ENCODE results near the gene UBE2D2. TPM values are rescaled to one million over a fixed set of nuclear protein-coding genes. Genes with fewer than 3 reads are reported as not detected.

The UBE2D2 gene
- total and polyA plus RNA-seq, 10 of the 15 experiments (the other 5 are each of a cell fraction or from before 2014, with no cell fraction given), result 58.6 to 245 (median 128) TPM

DNA sequence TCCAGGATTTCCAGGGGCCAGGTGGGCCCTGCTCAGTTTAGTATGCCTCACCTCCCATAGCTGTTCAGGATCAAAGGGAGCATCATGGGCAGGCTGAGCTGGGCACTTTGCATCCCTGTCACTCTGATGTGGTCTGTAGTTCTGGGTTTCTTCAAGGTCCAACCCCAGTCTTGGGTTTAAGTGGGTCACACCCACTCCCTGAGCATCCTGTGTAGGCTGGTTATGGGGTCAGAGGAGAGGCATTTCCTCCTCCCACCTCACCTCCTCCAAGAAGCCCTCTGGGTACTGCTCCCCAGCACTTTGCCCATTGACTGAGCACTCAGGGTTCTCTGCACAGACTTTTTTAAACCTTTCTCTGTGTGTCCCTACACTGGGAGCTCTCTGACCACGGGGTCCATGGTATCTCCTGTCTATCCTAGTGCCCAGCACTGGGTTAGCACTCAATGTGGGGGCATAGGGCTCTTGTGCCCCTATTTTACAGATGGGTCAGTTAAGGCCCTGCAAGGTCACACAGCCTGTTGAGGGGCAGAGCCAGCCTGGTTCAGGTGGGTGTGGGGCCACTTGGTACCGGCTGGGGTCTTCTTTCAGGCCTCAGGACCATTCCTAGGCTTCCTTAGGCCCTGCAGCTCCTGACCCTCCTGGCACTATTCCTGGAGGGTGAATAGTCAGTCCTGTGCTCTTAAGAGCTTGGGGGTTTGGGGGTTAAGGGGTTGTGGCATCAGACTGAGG lies 106.0 kb downstream of the UBE2D2 start:
- RAD21 ChIA-PET (ENCODE audit: unreplicated experiment), result interaction anchor here (0.7 to 14.6 kb wide), 9 partner anchors 8 to 245 kb away, joined by 3 to 186 read pairs (median 3); partner anchors contain the start of gene CXXC5
- peak overlapping the region; percentile 93 for H3K9ac ChIP-seq (ENCODE audit: control insufficient read depth, insufficient read depth, low read length)
- H3K36me3 ChIP-seq (ENCODE audit: control insufficient read depth in 2 of 2, insufficient read depth in 2 of 2, low read length in 1 of 2), result peaks cover 3 to 16% of the 10 kb centered on the region in 2 experiments; a peak in 2 of 4 replicates
- peak overlapping the region; percentile 99 for H3K27ac ChIP-seq (ENCODE audit: control insufficient read depth, insufficient read depth)
- no peak overlapping the region for H2AFZ ChIP-seq (ENCODE audit: control insufficient read depth, low read depth, low read length)
- intact Hi-C loops (cut with micrococcal nuclease; ENCODE audit: unreplicated experiment), result no loop called here
- peak overlapping the region; percentile 92 for H3K4me2 ChIP-seq (ENCODE audit: control insufficient read depth, insufficient read depth)
- CTCF ChIA-PET, result interaction anchor here (0.8 to 13.8 kb wide), 10 partner anchors 8 to 104 kb away, joined by 3 to 186 read pairs (median 4); no protein-coding TSS in a partner anchor
- no peaks in the 10 kb centered on the region for H3K9me3 ChIP-seq (replicated peaks; ENCODE audit: control insufficient read depth, insufficient read depth, low read length)
- no TSS peak for BruUV-seq (replicated peaks)
- peaks cover 98% of the 10 kb centered on the region for H3K79me2 ChIP-seq (ENCODE audit: control insufficient read depth, insufficient read depth, low read length)
- in situ Hi-C loops (cut with MboI), result no loop called here
- ATAC-seq (peak; percentile 0; the same call in 1 of the 3 replicates), FAIRE-seq (no peak), DNase-seq (ENCODE audit: low read depth, low spot score) (no peak)
- POLR2A ChIA-PET, result interaction anchor here (0.6 to 16.9 kb wide), 8 partner anchors 9 to 115 kb away, joined by 3 to 163 read pairs (median 10); partner anchors contain the start of gene CXXC5
- H3K27me3 ChIP-seq (replicated peaks in 1 of 2; ENCODE audit: control insufficient read depth in 2 of 2, insufficient read depth in 2 of 2, low read length in 1 of 2), result no peaks in the 10 kb centered on the region
- no peak for TF ChIP-seq SIN3A (IDR thresholded peaks at IDR 0.05; ENCODE audit: low read depth, low read length)
- TF ChIP-seq, protein P1, sequence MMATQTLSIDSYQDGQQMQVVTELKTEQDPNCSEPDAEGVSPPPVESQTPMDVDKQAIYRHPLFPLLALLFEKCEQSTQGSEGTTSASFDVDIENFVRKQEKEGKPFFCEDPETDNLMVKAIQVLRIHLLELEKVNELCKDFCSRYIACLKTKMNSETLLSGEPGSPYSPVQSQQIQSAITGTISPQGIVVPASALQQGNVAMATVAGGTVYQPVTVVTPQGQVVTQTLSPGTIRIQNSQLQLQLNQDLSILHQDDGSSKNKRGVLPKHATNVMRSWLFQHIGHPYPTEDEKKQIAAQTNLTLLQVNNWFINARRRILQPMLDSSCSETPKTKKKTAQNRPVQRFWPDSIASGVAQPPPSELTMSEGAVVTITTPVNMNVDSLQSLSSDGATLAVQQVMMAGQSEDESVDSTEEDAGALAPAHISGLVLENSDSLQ (IDR thresholded peaks at IDR 0.05), result peak; percentile 83
- H4K20me1 ChIP-seq (ENCODE audit: control insufficient read depth, insufficient read depth), result peaks cover 4% of the 10 kb centered on the region; the same call in 1 of the 2 replicates
- peaks cover 78% of the 10 kb centered on the region for H3K4me1 ChIP-seq (ENCODE audit: control insufficient read depth, insufficient read depth, low read length)
- WGBS (ENCODE audit: insufficient coverage, insufficient replicate concordance, low lambda C conversion rate, missing lambda C conversion rate), result 35% methylated on average over 2 of the region's 2 CpGs
- SMC1A ChIA-PET (ENCODE audit: uncharacterized antibody, unreplicated experiment), result interaction anchor here (0.9 to 13.6 kb wide), 7 partner anchors 7 to 101 kb away, joined by 3 to 151 read pairs (median 9); partner anchors contain the start of gene CXXC5
- H3K4me3 ChIP-seq, result peak overlapping the region; percentile 84; the same call in 1 of the 2 replicates

DNA sequence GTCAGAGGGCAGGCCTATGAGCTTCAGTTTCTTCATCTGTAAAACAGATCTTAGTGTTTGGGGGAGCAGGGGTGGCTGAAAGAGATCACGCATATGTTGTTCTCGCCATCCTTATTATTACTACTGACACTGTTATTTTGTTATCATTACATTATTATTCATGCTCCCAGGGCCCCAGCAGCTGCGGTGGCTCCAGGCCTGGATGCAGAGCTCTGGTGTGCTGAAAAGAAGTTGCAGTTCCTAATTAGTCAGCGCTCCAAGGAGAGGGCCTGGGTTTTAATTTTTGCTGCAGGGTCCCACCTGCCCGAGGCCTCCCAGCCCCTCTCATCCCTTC lies 106.6 kb downstream of the UBE2D2 start:
- Histone ChIP-seq H2AFZ (ENCODE audit: control insufficient read depth, low read depth, low read length) (no peak overlapping the region), H3K4me1 (ENCODE audit: control insufficient read depth, insufficient read depth, low read length) (peaks cover 76% of the 10 kb centered on the region), H3K27me3 (replicated peaks in 1 of 2; ENCODE audit: control insufficient read depth in 2 of 2, insufficient read depth in 2 of 2, low read length in 1 of 2) (no peaks in the 10 kb centered on the region), H3K4me2 (ENCODE audit: control insufficient read depth, insufficient read depth) (peak overlapping the region; percentile 92), H3K4me3 (peak overlapping the region; percentile 84; the same call in 1 of the 2 replicates), H3K36me3 (ENCODE audit: control insufficient read depth in 2 of 2, insufficient read depth in 2 of 2, low read length in 1 of 2) (peaks cover 3 to 17% of the 10 kb centered on the region in 2 experiments; a peak in 2 of 4 replicates), H3K27ac (ENCODE audit: control insufficient read depth, insufficient read depth) (peak overlapping the region; percentile 99), H3K9ac (ENCODE audit: control insufficient read depth, insufficient read depth, low read length) (peak overlapping the region; percentile 93), H4K20me1 (ENCODE audit: control insufficient read depth, insufficient read depth) (peaks cover 4% of the 10 kb centered on the region; the same call in 1 of the 2 replicates), H3K79me2 (ENCODE audit: control insufficient read depth, insufficient read depth, low read length) (peaks cover 98% of the 10 kb centered on the region), H3K9me3 (replicated peaks; ENCODE audit: control insufficient read depth, insufficient read depth, low read length) (no peaks in the 10 kb centered on the region)
- DNase-seq (ENCODE audit: low read depth, low spot score) (no peak), FAIRE-seq (no peak), ATAC-seq (no peak)
- TF ChIP-seq NBN (IDR thresholded peaks at IDR 0.05) (peak; percentile 26; the same call in 1 of the 2 replicates), NR2F1 (conservative IDR thresholded peaks at IDR 0.05) (peak; percentile 17; the same call in 1 of the 2 replicates), CHD2 (IDR thresholded peaks at IDR 0.05; ENCODE audit: borderline replicate concordance, low read depth, low read length) (0 out of 2 replicates have a peak, but pooled peaks have one; percentile 21), MEF2B (IDR thresholded peaks at IDR 0.05; ENCODE audit: partially characterized antibody, poor library complexity, severe bottlenecking) (peak; percentile 5), TCF12 (IDR thresholded peaks at IDR 0.05; ENCODE audit: low read depth, low read length) (0 out of 2 replicates have a peak, but pooled peaks have one; percentile 37), ZNF622 (IDR thresholded peaks at IDR 0.05) (no peak), ZNF274 (IDR thresholded peaks at IDR 0.05; ENCODE audit: insufficient read depth, insufficient read length) (no peak), TCF3 (IDR thresholded peaks at IDR 0.05; ENCODE audit: borderline replicate concordance, insufficient read depth, low read depth, low read length) (0 out of 2 replicates have a peak, but pooled peaks have one; percentile 36)
- TF ChIP-seq, protein P2, sequence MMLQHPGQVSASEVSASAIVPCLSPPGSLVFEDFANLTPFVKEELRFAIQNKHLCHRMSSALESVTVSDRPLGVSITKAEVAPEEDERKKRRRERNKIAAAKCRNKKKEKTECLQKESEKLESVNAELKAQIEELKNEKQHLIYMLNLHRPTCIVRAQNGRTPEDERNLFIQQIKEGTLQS (IDR thresholded peaks at IDR 0.05; ENCODE audit: borderline replicate concordance, extremely low read depth, low read depth, low read length), result 0 out of 2 replicates have a peak, but pooled peaks have one; percentile 4
- ChIA-PET POLR2A (interaction anchor here (1.2 to 16.9 kb wide), 6 partner anchors 9 to 78 kb away, joined by 4 to 163 read pairs (median 17); partner anchors contain the start of gene CXXC5), CTCF (interaction anchor here (1.0 to 13.8 kb wide), 7 partner anchors 9 to 105 kb away, joined by 3 to 186 read pairs (median 6); no protein-coding TSS in a partner anchor), SMC1A (ENCODE audit: uncharacterized antibody, unreplicated experiment) (interaction anchor here (0.9 to 13.6 kb wide), 7 partner anchors 8 to 102 kb away, joined by 3 to 151 read pairs (median 9); partner anchors contain the start of gene CXXC5), RAD21 (ENCODE audit: unreplicated experiment) (interaction anchor here (0.7 to 14.6 kb wide), 7 partner anchors 8 to 88 kb away, joined by 3 to 186 read pairs (median 43); partner anchors contain the start of gene CXXC5)
- WGBS (ENCODE audit: insufficient coverage, insufficient replicate concordance, low lambda C conversion rate, missing lambda C conversion rate), result 7% methylated on average over 5 of the region's 5 CpGs
- intact Hi-C loops (cut with micrococcal nuclease; ENCODE audit: unreplicated experiment), result no loop called here
- in situ Hi-C loops (cut with MboI), result no loop called here
- BruUV-seq (replicated peaks), result no TSS peak
